Panc1 (cell line): Measurements from ENCODE around the gene HK3. TPM values are rescaled to one million over a fixed set of nuclear protein-coding genes. Genes with fewer than 3 reads are reported as not detected.

ENCODE experiments used
- ATAC-seq: fragments of 200-7000 bp; cut with Tn5 transposase; 2 replicates; pipeline ENCODE4 v1.9.1; 2020; ENCODE audit warnings: mild to moderate bottlenecking, moderate library complexity
- BruUV-seq: library from RNA; stranded (reverse); fragments of 400-500 nt; replicated peaks from 2 replicates; lab custom pipeline; 2021; lab: Mats Ljungman, UMichigan
- CTCF ChIA-PET: fragments of 300-600 bp; sonication (Branson Sonifier 250); formaldehyde crosslinking; loops from one replicate; lab custom pipeline; 2022; ENCODE audit warnings: antibody characterized with exemption; lab: Charles Lee
- POLR2A ChIA-PET: fragments of 300-600 bp; sonication (Branson Sonifier 250); formaldehyde crosslinking; loops from one replicate; lab custom pipeline; 2022; ENCODE audit warnings: antibody characterized with exemption; lab: Charles Lee
- DNase-seq: peaks from one replicate; pipeline ENCODE4 v3.0.0-alpha.2; 2010; ENCODE audit warnings: low read depth, low spot score
- H3K27ac ChIP-seq: 2 replicates; pipeline ENCODE4 v1.5.1; 2011; ENCODE audit warnings: mild to moderate bottlenecking, low read length, inconsistent platforms
- H3K27me3 ChIP-seq: fragments of 200-500 bp; sonication (Bioruptor generic); 2 replicates; pipeline ENCODE4 v1.6.0; 2014; ENCODE audit warnings: low read length, inconsistent platforms; ENCODE audit not compliant: control insufficient read depth, insufficient read depth
- H3K36me3 ChIP-seq: fragments of 200-500 bp; sonication (Bioruptor generic); 2 replicates; pipeline ENCODE4 v1.5.1; 2014; ENCODE audit warnings: inconsistent platforms, mild to moderate bottlenecking, low read length, moderate library complexity; ENCODE audit not compliant: control insufficient read depth, insufficient read depth
- H3K4me1 ChIP-seq: 2 replicates; pipeline ENCODE4 v1.5.1; 2011; ENCODE audit warnings: inconsistent platforms, mild to moderate bottlenecking, low read length, moderate library complexity; ENCODE audit not compliant: control insufficient read depth, insufficient read depth
- H3K4me3 ChIP-seq, 2 experiments: 2 replicates each; pipeline ENCODE4 v1.5.1; 2011 to 2012; ENCODE audit warnings: low read depth in 2 of 2, low read length in 2 of 2, mild to moderate bottlenecking in 2 of 2, inconsistent platforms in 1 of 2, moderate library complexity in 1 of 2
- H3K9me3 ChIP-seq: fragments of 200-500 bp; sonication (Bioruptor generic); 2 replicates; pipeline ENCODE4 v1.5.1; 2014; ENCODE audit warnings: low read depth, mild to moderate bottlenecking, inconsistent platforms, low read length, moderate library complexity; ENCODE audit not compliant: control insufficient read depth, insufficient read depth
- POLR2AphosphoS5 ChIP-seq: IDR thresholded peaks from 2 replicates; pipeline ENCODE4 v1.6.1; 2012; ENCODE audit warnings: mild to moderate bottlenecking, low read depth, low read length, moderate library complexity
- SIN3A ChIP-seq: IDR thresholded peaks from 2 replicates; pipeline ENCODE4 v1.6.1; 2012; ENCODE audit warnings: low read depth, mild to moderate bottlenecking, low read length, moderate library complexity, borderline replicate concordance; ENCODE audit not compliant: insufficient read depth
- TCF7L2 ChIP-seq: IDR thresholded peaks from 2 replicates; pipeline ENCODE4 v1.6.1; 2011; ENCODE audit warnings: mild to moderate bottlenecking, low read depth, low read length, inconsistent platforms
- in situ Hi-C: cut with HindIII; loops from 2 replicates; pipeline ENCODE4 v1.10.0; 2016; ENCODE audit warnings: low sequenced_read_pairs, low pct_unique_long_range_greater_than_20kb
- intact Hi-C: fragments of 100-400 bp; cut with micrococcal nuclease; formaldehyde crosslinking; loops from one replicate; pipeline ENCODE4 v1.10.0; 2022; ENCODE audit not compliant: unreplicated experiment
- total RNA-seq: library from RNA; stranded (reverse); gene quantifications from one replicate; pipeline ENCODE4 v1.2.1, GENCODE V29; 2021; ENCODE audit not compliant: unreplicated experiment
- TF ChIP-seq, protein P1 (sequence below): fragments of 450-650 bp; IDR thresholded peaks from 2 replicates; pipeline ENCODE4 v1.5.1; 2017; ENCODE audit warnings: mild to moderate bottlenecking
- TF ChIP-seq, protein P2 (sequence below), 2 experiments: IDR thresholded peaks; 2 replicates each; pipeline ENCODE4 v1.6.1; 2011 to 2012; ENCODE audit warnings: low read depth in 2 of 2, control low read depth in 1 of 2, low read length in 1 of 2, mild to moderate bottlenecking in 1 of 2, moderate library complexity in 1 of 2; ENCODE audit not compliant: insufficient read depth in 1 of 2

The HK3 gene
- total RNA-seq, 1 experiment from 2014 or later, result not detected

DNA sequence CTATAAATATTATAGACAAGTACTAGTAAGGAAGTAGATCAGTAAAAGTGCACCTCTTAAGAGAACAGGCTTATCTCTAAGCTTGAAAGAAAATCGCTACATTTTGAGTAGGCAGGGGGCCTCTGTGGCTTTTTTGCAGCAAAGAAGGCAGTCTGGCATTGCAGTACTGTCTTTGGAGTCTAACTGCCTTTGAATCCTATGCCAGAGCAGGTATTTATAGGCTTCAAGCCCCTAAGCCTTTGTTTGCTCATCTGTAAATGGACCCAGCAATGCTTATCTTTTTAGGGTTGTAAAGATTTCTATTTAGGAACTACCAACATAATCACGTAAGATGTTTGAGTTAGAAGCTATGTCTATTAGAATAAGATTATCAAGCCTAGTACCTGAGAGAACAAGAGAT is 23.7 kb upstream of the HK3 start:
- no peaks in the 10 kb centered on the region for H3K27me3 ChIP-seq
- no peak overlapping the region for H3K27ac ChIP-seq
- no peaks in the 10 kb centered on the region; the same call in 1 of the 2 replicates for H3K36me3 ChIP-seq
- no TSS peak for BruUV-seq
- intact Hi-C loops, result no loop called here
- POLR2A ChIA-PET, result no interaction called here
- no peak for DNase-seq
- CTCF ChIA-PET, result no interaction called here
- no peak for ATAC-seq
- TF ChIP-seq SIN3A, result no peak
- TF ChIP-seq TCF7L2, result no peak
- TF ChIP-seq, protein P1, sequence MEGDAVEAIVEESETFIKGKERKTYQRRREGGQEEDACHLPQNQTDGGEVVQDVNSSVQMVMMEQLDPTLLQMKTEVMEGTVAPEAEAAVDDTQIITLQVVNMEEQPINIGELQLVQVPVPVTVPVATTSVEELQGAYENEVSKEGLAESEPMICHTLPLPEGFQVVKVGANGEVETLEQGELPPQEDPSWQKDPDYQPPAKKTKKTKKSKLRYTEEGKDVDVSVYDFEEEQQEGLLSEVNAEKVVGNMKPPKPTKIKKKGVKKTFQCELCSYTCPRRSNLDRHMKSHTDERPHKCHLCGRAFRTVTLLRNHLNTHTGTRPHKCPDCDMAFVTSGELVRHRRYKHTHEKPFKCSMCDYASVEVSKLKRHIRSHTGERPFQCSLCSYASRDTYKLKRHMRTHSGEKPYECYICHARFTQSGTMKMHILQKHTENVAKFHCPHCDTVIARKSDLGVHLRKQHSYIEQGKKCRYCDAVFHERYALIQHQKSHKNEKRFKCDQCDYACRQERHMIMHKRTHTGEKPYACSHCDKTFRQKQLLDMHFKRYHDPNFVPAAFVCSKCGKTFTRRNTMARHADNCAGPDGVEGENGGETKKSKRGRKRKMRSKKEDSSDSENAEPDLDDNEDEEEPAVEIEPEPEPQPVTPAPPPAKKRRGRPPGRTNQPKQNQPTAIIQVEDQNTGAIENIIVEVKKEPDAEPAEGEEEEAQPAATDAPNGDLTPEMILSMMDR, result no peak
- TF ChIP-seq POLR2AphosphoS5, result no peak
- TF ChIP-seq, protein P2, sequence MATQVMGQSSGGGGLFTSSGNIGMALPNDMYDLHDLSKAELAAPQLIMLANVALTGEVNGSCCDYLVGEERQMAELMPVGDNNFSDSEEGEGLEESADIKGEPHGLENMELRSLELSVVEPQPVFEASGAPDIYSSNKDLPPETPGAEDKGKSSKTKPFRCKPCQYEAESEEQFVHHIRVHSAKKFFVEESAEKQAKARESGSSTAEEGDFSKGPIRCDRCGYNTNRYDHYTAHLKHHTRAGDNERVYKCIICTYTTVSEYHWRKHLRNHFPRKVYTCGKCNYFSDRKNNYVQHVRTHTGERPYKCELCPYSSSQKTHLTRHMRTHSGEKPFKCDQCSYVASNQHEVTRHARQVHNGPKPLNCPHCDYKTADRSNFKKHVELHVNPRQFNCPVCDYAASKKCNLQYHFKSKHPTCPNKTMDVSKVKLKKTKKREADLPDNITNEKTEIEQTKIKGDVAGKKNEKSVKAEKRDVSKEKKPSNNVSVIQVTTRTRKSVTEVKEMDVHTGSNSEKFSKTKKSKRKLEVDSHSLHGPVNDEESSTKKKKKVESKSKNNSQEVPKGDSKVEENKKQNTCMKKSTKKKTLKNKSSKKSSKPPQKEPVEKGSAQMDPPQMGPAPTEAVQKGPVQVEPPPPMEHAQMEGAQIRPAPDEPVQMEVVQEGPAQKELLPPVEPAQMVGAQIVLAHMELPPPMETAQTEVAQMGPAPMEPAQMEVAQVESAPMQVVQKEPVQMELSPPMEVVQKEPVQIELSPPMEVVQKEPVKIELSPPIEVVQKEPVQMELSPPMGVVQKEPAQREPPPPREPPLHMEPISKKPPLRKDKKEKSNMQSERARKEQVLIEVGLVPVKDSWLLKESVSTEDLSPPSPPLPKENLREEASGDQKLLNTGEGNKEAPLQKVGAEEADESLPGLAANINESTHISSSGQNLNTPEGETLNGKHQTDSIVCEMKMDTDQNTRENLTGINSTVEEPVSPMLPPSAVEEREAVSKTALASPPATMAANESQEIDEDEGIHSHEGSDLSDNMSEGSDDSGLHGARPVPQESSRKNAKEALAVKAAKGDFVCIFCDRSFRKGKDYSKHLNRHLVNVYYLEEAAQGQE (IDR thresholded peaks at IDR 0.05; ENCODE audit: insufficient read depth in 1 of 2, low read depth in 2 of 2, low read length in 1 of 2), result no peak
- H3K9me3 ChIP-seq, result no peaks in the 10 kb centered on the region
- H3K4me3 ChIP-seq, result no peak overlapping the region
- no peaks in the 10 kb centered on the region for H3K4me1 ChIP-seq
- in situ Hi-C loops, result no loop called here

DNA sequence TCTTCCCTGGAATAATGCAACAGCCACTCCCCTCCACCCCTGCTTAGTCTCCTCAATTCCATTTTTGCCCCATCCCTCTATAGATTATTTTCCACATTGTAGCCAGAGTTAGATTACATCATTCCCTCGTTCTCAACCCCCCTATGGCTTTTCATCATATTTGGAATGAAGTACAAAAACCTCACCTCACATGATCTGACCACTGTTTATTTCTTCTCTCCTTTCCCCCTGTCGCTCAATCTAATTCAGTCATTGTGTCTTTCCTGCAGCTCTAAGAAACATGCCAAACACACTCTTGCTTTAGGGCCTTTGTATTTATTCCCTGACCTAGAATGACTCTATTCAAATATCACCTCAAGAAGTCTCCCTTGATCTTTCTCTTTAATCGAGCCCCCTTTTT is 22.6 kb upstream of the HK3 start:
- in situ Hi-C loops (no loop called here), intact Hi-C loops (no loop called here)
- no peak overlapping the region for H3K4me3 ChIP-seq
- no peaks in the 10 kb centered on the region for H3K4me1 ChIP-seq
- TF ChIP-seq TCF7L2 (no peak), POLR2AphosphoS5 (no peak), SIN3A (no peak)
- TF ChIP-seq, protein P2 (IDR thresholded peaks at IDR 0.05; ENCODE audit: insufficient read depth in 1 of 2, low read depth in 2 of 2, low read length in 1 of 2), result no peak
- TF ChIP-seq, protein P1, result no peak
- no peak for DNase-seq
- no peaks in the 10 kb centered on the region for H3K27me3 ChIP-seq
- H3K9me3 ChIP-seq, result no peaks in the 10 kb centered on the region
- CTCF ChIA-PET, result no interaction called here
- H3K27ac ChIP-seq, result no peak overlapping the region
- POLR2A ChIA-PET, result no interaction called here
- no peaks in the 10 kb centered on the region; the same call in 1 of the 2 replicates for H3K36me3 ChIP-seq
- BruUV-seq, result no TSS peak
- no peak for ATAC-seq
